Smooth muscle cell (in vitro differentiated cells): ENCODE results near the gene BCL6. TPM values are rescaled to one million over a fixed set of nuclear protein-coding genes. Genes with fewer than 3 reads are reported as not detected.

ENCODE experiments used
- DNase-seq: peaks from one replicate; lab custom pipeline; 2025; ENCODE audit not compliant: unreplicated experiment; lab: John Stamatoyannopoulos, UW
- H2AFZ ChIP-seq: fragments of 200-600 bp; sonication (generic); 2 replicates; pipeline ENCODE4 v1.6.0; 2016; ENCODE audit warnings: antibody characterized with exemption, low read depth, mild to moderate bottlenecking
- H3F3A ChIP-seq: fragments of 200-600 bp; sonication (generic); 2 replicates; pipeline ENCODE4 v1.6.0; 2017; ENCODE audit warnings: antibody characterized with exemption, low read depth
- H3K27ac ChIP-seq: fragments of 200-600 bp; sonication (generic); 2 replicates; pipeline ENCODE4 v1.5.1; 2016; ENCODE audit warnings: low read depth, mild to moderate bottlenecking
- H3K27me3 ChIP-seq: fragments of 200-600 bp; sonication (generic); 2 replicates; pipeline ENCODE4 v1.6.1; 2016; ENCODE audit warnings: low read depth, mild to moderate bottlenecking
- H3K36me3 ChIP-seq: fragments of 200-600 bp; sonication (generic); 2 replicates; pipeline ENCODE4 v1.5.1; 2016; ENCODE audit warnings: low read depth
- H3K4me1 ChIP-seq: fragments of 200-600 bp; sonication (generic); 2 replicates; pipeline ENCODE4 v1.5.1; 2016; ENCODE audit warnings: low read depth
- H3K4me2 ChIP-seq: fragments of 200-600 bp; sonication (generic); 2 replicates; pipeline ENCODE4 v1.6.0; 2016; ENCODE audit warnings: mild to moderate bottlenecking
- H3K4me3 ChIP-seq: fragments of 200-600 bp; sonication (generic); 2 replicates; pipeline ENCODE4 v1.5.1; 2016; ENCODE audit warnings: mild to moderate bottlenecking
- H3K79me2 ChIP-seq: fragments of 200-600 bp; sonication (generic); 2 replicates; pipeline ENCODE4 v1.6.0; 2016; ENCODE audit warnings: low read depth, mild to moderate bottlenecking
- H3K9ac ChIP-seq: fragments of 200-600 bp; sonication (generic); 2 replicates; pipeline ENCODE4 v1.6.0; 2016; ENCODE audit warnings: low read depth
- H3K9me3 ChIP-seq: fragments of 200-600 bp; sonication (generic); replicated peaks from 2 replicates; pipeline ENCODE4 v1.5.1; 2016; ENCODE audit warnings: low read depth
- H4K20me1 ChIP-seq: fragments of 200-600 bp; sonication (generic); 2 replicates; pipeline ENCODE4 v1.6.0; 2016; ENCODE audit warnings: low read depth
- CTCF ChIP-seq: fragments of 200-600 bp; sonication (generic); IDR thresholded peaks from 2 replicates; pipeline ENCODE4 v1.5.1; 2017; ENCODE audit warnings: borderline replicate concordance, mild to moderate bottlenecking, antibody characterized with exemption; ENCODE audit not compliant: insufficient read depth, poor library complexity, severe bottlenecking
- WGBS: methylation state at CpG from one replicate; pipeline ENCODE4 v1.1.7; 2016; ENCODE audit warnings: low lambda C conversion rate; 5-methylcytosine and 5-hydroxymethylcytosine counted together
- polyA plus RNA-seq: library from polyadenylated mRNA; unstranded; fragments of >200 nt; fragmentation: Nextera tagmentation; extraction: Ambion mirVana; gene quantifications from 2 replicates; pipeline ENCODE4 v1.2.1, GENCODE V29; 2016
- total RNA-seq: library from RNA; depleted of rRNA; stranded (reverse); fragments of >200 nt; gene quantifications from 2 replicates; pipeline ENCODE4 v1.2.3, GENCODE V29; 2014

BCL6 gene
- total and polyA plus RNA-seq, 2 experiments from 2014 or later, result 18.3 to 39.1 TPM

- no peak for DNase-seq
- no peak overlapping the region for H2AFZ ChIP-seq
- H3K4me1 ChIP-seq, result no peaks in the 10 kb centered on the region
- H3K4me3 ChIP-seq, result no peak overlapping the region
- no peaks in the 10 kb centered on the region for H3K79me2 ChIP-seq
- H4K20me1 ChIP-seq, result no peaks in the 10 kb centered on the region
- no peaks in the 10 kb centered on the region for H3K36me3 ChIP-seq
- no peak overlapping the region for H3K4me2 ChIP-seq
- TF ChIP-seq CTCF, result no peak
- no peak overlapping the region for H3K27ac ChIP-seq
- no peaks in the 10 kb centered on the region for H3K27me3 ChIP-seq
- H3K9ac ChIP-seq, result no peak overlapping the region
- H3K9me3 ChIP-seq, result no peaks in the 10 kb centered on the region
- 93% methylated on average over 1 of the region's 1 CpG for WGBS
- no peaks in the 10 kb centered on the region for H3F3A ChIP-seq
Measured at GRCh38 chr3:187758318-187758955, 13.2 kb upstream of the BCL6 start.

- H2AFZ ChIP-seq, result no peak overlapping the region
- no peaks in the 10 kb centered on the region for H3F3A ChIP-seq
- no peak overlapping the region for H3K9ac ChIP-seq
- TF ChIP-seq CTCF, result no peak
- H3K27me3 ChIP-seq, result no peaks in the 10 kb centered on the region
- H3K9me3 ChIP-seq, result no peaks in the 10 kb centered on the region
- H3K4me3 ChIP-seq, result no peak overlapping the region
- no peak for DNase-seq
- no peaks in the 10 kb centered on the region for H3K36me3 ChIP-seq
- no peaks in the 10 kb centered on the region for H3K79me2 ChIP-seq
- H4K20me1 ChIP-seq, result no peaks in the 10 kb centered on the region
- no peak overlapping the region for H3K27ac ChIP-seq
- H3K4me2 ChIP-seq, result no peak overlapping the region
- H3K4me1 ChIP-seq, result peaks cover 23% of the 10 kb centered on the region
- WGBS, result 52% methylated on average over 4 of the region's 4 CpGs
Measured at GRCh38 chr3:187753516-187753915, 8.2 kb upstream of the BCL6 start.

GRCh38 chr3:187750513-187751123 is 5.3 kb upstream of the BCL6 start:
- Histone ChIP-seq H3K9ac (peak overlapping the region; percentile 39), H3K79me2 (no peaks in the 10 kb centered on the region), H3F3A (no peaks in the 10 kb centered on the region), H2AFZ (peak overlapping the region; percentile 63), H3K4me2 (peak overlapping the region; percentile 85), H3K9me3 (no peaks in the 10 kb centered on the region), H3K4me1 (peaks cover 44% of the 10 kb centered on the region), H3K27me3 (no peaks in the 10 kb centered on the region), H4K20me1 (no peaks in the 10 kb centered on the region), H3K36me3 (no peaks in the 10 kb centered on the region), H3K4me3 (peak overlapping the region; percentile 49), H3K27ac (peak overlapping the region; percentile 46)
- TF ChIP-seq CTCF, result no peak
- WGBS, result 21% methylated on average over 11 of the region's 11 CpGs
- DNase-seq, result peak; percentile 16

- Histone ChIP-seq H3K4me1 (peaks cover 44% of the 10 kb centered on the region), H2AFZ (peak overlapping the region; percentile 63), H3K27me3 (no peaks in the 10 kb centered on the region), H3K27ac (peak overlapping the region; percentile 46), H3K79me2 (peaks cover under 1% of the 10 kb centered on the region), H4K20me1 (no peaks in the 10 kb centered on the region), H3F3A (no peaks in the 10 kb centered on the region), H3K4me2 (peak overlapping the region; percentile 85), H3K4me3 (peak overlapping the region; percentile 49), H3K9me3 (no peaks in the 10 kb centered on the region), H3K36me3 (no peaks in the 10 kb centered on the region), H3K9ac (peak overlapping the region; percentile 39)
- DNase-seq, result no peak
- TF ChIP-seq CTCF, result no peak
- 11% methylated on average over 14 of the region's 14 CpGs for WGBS
Measured at GRCh38 chr3:187750006-187750512, 4.8 kb upstream of the BCL6 start.
